Activated T-cell treated with anti-CD3 and anti-CD28 coated beads, Interleukin-2, amount 50 U/mL, for 72 hours (primary cell): ENCODE measurements around the gene TBATA. TPM values are rescaled to one million over a fixed set of nuclear protein-coding genes. Genes with fewer than 3 reads are reported as not detected.

Source experiments
- ATAC-seq, 2 donors: fragments of 150-1000 bp; cut with Tn5 transposase; replicated peaks in 1 of 2; 2 replicates each; pipeline ENCODE4 v1.10.0; 2021; ENCODE audit warnings: moderate library complexity in 2 of 2, mild to moderate bottlenecking in 1 of 2
- DNase-seq, 2 donors: peaks; one replicate each; pipeline ENCODE4 v3.0.0; 2021 to 2022; ENCODE audit warnings: mixed read lengths in 1 of 2
- H3K27ac Mint-ChIP-seq: one replicate; pipeline ENCODE4 v1.8.0; 2022; ENCODE audit warnings: mild to moderate bottlenecking, moderate library complexity, mixed read lengths
- H3K27me3 Mint-ChIP-seq: one replicate; pipeline ENCODE4 v1.8.0; 2022; ENCODE audit warnings: low read depth, mixed read lengths
- H3K36me3 Mint-ChIP-seq, 2 donors: one replicate each; pipeline ENCODE4 v1.8.0; 2022; ENCODE audit warnings: mixed read lengths in 2 of 2, mild to moderate bottlenecking in 1 of 2; ENCODE audit not compliant: insufficient read depth in 2 of 2
- H3K4me1 Mint-ChIP-seq: one replicate; pipeline ENCODE4 v1.8.0; 2022; ENCODE audit warnings: low read depth, mixed read lengths
- H3K4me3 Mint-ChIP-seq, 2 donors: one replicate each; pipeline ENCODE4 v1.8.0; 2022; ENCODE audit warnings: mild to moderate bottlenecking in 2 of 2, mixed read lengths in 2 of 2, moderate library complexity in 2 of 2
- H3K9me3 Mint-ChIP-seq, 2 donors: one replicate each; pipeline ENCODE4 v1.8.0; 2022; ENCODE audit warnings: mixed read lengths in 2 of 2
- total RNA-seq, 2 donors: library from RNA; stranded (reverse); gene quantifications; one replicate each; pipeline ENCODE4 v1.2.3, GENCODE V29; 2022

TBATA gene
- total RNA-seq, 2 donors from 2014 or later = not detected

DNA sequence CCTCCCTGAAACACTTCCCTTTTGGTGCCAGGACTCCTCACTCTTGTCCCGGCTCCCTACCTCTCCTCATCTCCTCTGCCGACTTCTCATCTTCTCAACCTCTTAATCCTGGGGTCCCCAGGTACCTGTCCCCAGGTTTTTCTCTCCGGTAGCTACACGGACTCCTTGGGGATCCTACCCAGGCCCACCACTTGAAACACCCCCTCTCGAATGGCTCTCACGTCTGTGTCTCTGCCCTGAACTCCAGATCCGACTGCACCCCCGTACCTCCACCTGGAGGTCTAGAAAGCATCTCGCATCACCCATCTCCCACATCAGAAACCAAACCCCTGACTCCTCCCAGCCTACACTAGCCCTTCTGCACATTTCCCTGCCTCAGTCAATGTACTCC, 4.8 kb downstream of the TBATA start:
- ATAC-seq (no peak), DNase-seq (no peak)
- H3K4me1 Mint-ChIP-seq = no peaks in the 10 kb centered on the region
- no peaks in the 10 kb centered on the region for H3K36me3 Mint-ChIP-seq
- no peak overlapping the region for H3K4me3 Mint-ChIP-seq
- H3K9me3 Mint-ChIP-seq = no peaks in the 10 kb centered on the region
- no peaks in the 10 kb centered on the region for H3K27me3 Mint-ChIP-seq
- H3K27ac Mint-ChIP-seq = no peak overlapping the region

DNA sequence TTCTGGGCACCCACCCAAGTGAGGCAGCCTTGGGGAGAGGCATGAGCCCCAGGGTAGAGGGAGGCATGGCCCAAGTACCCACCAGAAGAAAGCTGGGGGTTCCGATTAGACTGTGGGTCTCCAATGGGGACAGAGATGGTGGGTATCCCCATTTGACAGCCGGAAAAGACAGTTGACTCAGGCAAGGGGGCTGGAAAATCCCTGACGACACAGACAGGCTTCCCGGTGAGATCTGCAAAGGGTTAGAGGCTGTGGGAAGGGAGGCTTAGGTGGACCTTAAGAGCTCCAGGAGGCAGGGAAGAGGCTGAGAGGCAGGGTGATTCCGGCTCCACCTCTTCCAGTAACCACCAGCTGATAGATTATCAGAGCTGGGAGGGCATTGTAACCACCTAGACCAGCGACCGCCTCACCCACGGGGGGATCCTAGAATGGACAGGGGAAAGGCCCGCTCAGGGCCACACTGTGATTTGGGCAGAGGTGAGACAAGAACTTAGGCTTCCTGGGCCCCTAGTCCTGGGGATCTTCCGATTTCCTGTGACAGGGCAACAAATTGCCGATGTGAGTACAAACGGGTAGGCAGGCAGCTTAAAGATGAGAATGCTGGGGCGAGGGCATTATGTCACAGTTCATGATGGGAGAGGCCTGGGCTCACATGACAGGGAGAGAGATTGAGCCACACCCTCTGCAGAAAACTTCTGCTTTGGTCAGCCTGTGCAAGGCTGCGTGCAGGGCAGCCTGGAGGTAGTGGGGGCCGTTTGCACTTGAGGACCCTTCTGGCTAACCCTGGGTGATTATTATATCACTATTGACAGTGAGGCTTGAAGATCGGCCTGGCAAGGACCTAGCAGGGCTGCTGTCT, 5.4 kb downstream of the TBATA start:
- Mint-ChIP-seq H3K36me3 (no peaks in the 10 kb centered on the region), H3K27ac (no peak overlapping the region), H3K4me3 (no peak overlapping the region), H3K4me1 (no peaks in the 10 kb centered on the region), H3K27me3 (no peaks in the 10 kb centered on the region), H3K9me3 (no peaks in the 10 kb centered on the region)
- ATAC-seq = no peak
- DNase-seq = no peak

DNA sequence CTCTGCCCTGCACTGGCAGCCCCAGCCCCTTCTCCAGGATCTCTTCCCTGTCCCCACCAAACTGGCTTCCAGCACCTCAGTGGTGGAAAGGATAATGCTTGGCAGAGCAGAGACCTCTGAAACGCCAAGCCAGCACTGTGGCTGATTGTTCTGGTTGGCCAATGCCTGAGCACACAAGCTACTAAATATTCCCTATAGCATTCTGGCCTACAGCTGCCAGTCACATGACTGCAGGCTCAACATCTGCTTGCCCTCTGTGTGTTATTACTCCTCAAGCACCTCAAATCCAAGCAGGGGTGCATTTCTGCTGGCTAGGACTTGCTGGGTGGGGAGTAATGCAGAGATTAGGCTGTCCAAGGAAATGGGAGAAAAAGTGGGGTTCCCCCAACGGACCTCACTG, 6.1 kb downstream of the TBATA start:
- no peaks in the 10 kb centered on the region for H3K9me3 Mint-ChIP-seq
- no peak overlapping the region for H3K27ac Mint-ChIP-seq
- no peak overlapping the region for H3K4me3 Mint-ChIP-seq
- DNase-seq (no peak), ATAC-seq (no peak)
- no peaks in the 10 kb centered on the region for H3K27me3 Mint-ChIP-seq
- no peaks in the 10 kb centered on the region for H3K36me3 Mint-ChIP-seq
- H3K4me1 Mint-ChIP-seq = no peaks in the 10 kb centered on the region

DNA sequence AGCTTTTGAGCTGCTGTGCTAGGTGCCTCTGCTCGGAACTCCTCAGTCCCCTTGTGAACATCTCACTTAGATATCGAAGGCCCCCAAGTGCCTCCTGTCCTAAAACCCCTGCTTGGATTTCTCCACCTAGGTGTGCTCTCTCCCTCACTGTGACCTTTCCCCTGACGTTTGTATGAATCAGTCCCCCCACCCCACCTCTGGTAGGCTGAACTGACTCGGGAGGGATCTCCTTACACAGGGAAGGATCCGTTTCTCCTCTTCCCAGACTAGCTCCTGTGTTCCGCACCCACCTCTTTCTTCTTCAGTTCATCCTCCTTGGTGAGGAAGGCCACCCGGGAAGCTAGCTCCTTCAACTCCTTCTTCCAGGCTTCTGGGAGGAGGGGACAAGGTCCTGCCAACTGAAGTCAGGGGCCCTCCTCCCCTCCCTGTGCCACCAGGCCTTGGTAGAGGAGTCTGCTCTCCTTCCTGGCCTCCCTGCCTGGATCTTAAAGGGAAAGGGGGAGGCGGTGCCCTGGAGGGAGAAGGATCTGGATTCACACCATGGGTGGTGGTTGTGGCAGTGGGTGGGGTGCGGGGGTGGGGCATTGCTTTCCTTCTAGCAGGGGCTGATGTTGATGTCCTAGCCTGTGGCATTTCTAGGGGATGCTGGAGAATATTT, 6.8 kb downstream of the TBATA start:
- ATAC-seq (no peak), DNase-seq (no peak)
- H3K4me3 Mint-ChIP-seq = no peak overlapping the region
- no peaks in the 10 kb centered on the region for H3K4me1 Mint-ChIP-seq
- no peaks in the 10 kb centered on the region for H3K9me3 Mint-ChIP-seq
- H3K27me3 Mint-ChIP-seq = no peaks in the 10 kb centered on the region
- no peak overlapping the region for H3K27ac Mint-ChIP-seq
- no peaks in the 10 kb centered on the region for H3K36me3 Mint-ChIP-seq

DNA sequence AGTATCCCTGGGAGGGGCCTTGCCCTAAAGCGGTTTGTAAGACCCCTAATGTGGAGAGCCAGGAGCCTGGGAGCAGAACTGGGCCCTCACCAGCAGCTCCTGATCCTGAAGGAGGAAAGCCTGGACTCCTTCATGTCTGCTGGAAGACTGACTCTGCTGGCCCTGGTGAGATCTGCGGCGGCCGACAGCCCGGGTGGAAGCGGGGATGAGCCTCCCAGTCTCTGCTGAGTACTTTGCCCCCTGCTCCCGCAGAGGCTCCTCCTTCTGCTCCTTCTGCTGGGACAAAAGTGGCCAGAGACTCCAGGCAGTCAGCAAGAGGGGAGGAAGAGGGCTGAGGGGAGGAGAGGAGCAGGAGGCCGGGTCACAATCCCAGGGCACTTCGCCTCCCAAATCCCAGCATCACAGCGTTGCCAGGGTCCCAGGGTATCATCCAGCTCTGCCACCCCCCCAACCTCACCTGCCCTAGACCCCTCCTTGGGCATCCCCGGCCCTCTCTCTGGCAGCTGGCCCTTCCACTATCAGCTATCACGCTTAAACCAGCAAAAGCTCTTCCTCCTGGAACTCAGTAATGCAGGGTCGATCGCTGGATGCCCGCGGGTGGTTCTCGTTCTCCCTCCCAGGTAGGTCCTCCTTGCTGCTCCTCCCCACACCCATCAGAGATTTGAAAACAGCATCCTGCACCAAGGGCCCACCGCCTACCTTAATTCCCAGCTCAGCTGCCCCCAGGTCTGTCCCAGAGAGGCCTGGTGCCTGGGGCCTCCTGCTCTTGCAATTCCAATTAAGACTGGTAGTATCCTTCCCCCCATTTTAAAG, 7.9 kb downstream of the TBATA start:
- Mint-ChIP-seq H3K36me3 (no peaks in the 10 kb centered on the region), H3K4me3 (no peak overlapping the region), H3K4me1 (no peaks in the 10 kb centered on the region), H3K27ac (no peak overlapping the region), H3K9me3 (no peaks in the 10 kb centered on the region), H3K27me3 (no peaks in the 10 kb centered on the region)
- DNase-seq = no peak
- no peak for ATAC-seq

DNA sequence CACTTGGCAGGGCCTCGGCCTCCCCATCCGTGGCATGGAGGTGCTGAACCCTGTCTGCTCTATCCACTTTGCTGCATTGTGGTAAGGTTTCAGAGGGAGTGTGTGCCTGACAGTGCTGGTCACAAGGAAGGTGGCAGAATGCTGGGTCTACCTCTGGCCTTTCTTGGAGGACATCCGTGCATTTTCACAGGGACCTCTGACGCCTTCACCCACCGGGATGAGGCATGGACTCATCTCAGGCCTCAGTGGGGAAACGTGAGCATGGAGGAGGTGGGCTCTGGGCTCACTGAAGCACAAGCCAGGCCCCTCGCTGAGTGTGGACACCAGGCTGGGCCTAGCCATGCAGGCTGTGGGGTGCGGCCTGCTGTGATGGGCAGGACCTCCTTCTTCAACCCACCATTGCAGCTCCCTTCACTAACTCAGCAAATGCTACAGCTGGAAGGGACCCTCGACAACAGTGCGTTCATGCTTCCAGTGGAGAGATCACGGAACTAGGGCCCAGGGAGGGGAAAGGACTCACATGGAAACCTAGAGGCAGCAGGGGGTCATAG, 8.6 kb downstream of the TBATA start:
- Mint-ChIP-seq H3K36me3 (no peaks in the 10 kb centered on the region), H3K4me1 (no peaks in the 10 kb centered on the region), H3K4me3 (no peak overlapping the region), H3K27me3 (no peaks in the 10 kb centered on the region), H3K9me3 (no peaks in the 10 kb centered on the region), H3K27ac (no peak overlapping the region)
- no peak for DNase-seq
- ATAC-seq = no peak

DNA sequence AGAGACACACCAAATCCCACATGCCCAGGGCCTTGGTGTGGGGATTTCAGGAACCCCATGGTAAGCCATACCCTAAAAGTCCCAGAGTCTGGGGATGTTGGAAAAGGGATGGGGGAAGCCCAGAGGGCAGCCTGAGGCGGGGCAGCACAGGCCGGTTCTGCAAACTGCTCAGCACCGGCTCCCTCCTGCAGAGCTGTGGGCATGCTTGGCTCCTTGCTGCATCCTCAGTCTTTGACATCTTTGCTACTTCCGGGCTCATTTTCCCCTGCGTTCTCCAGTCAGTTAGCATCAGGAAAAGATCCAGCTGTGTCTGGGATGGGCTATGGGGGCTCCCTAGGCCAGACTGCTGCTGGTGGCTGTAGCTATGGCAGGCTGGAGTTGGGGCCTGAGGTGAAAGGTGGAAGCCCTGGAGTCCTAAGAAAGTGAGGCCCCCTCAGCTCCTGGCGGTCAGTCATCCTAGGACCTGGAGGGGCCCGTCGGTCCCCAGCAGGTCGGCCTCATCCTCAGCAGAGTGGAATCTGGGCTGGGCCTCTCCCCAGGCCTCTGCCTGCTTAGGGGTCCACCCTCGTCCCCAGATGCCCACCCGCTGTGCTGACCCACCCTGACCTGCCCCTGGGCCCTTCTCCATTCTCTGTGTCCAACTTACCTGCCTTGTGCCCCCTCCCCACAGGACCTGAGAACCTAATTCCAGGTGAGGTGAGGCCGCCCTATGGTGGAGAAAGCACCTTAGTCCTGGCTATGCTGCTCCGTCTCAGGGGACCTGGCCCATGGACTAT, 9.3 kb downstream of the TBATA start:
- Mint-ChIP-seq H3K27ac (no peak overlapping the region), H3K27me3 (no peaks in the 10 kb centered on the region), H3K9me3 (no peaks in the 10 kb centered on the region), H3K36me3 (no peaks in the 10 kb centered on the region), H3K4me1 (no peaks in the 10 kb centered on the region), H3K4me3 (no peak overlapping the region)
- ATAC-seq = no peak
- DNase-seq = no peak

DNA sequence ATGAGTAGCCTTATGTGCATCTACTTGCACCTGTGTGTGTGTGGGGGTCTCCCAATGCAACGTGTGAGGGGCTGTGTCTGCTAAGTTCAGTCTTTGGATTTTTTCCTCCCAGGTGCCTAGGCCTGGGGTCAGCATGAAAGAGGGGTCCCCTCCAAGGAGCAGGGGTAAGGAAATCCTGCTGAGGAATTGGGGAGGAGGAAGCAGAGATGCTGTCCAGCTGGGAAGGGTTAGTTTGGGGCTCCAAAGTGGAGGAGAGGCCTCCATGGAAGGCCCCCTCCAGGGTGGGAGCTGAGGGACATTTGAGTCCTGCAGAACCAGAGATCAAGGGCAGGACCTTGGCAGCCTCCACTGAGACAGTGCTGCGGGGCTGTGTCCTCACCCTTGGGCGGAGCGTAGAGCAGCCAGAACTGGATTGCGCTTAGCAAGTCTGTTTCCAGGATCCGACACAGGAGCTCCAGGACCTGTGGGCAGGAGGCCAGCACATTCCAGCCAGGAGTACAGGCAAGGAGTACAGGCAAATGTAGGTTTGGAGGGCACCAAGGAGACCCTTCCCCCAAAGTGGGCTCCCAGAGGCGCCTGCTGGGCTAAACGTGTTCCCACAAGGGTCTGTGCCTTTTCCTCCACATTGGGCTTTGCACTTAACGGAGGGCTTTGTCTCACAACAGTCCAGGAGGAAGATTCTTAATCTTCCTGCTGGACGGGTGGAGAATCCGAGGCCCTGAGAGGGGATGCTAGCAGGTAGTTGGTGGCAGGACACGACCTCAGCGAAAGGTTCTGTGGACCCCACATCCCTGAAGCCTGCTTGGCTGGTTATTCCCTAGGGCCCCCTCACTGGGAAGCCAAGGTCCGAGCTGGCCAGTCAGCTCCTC, 10.1 kb downstream of the TBATA start:
- DNase-seq (no peak), ATAC-seq (no peak)
- Mint-ChIP-seq H3K36me3 (no peaks in the 10 kb centered on the region), H3K9me3 (no peaks in the 10 kb centered on the region), H3K4me1 (no peaks in the 10 kb centered on the region), H3K4me3 (no peak overlapping the region), H3K27me3 (no peaks in the 10 kb centered on the region), H3K27ac (no peak overlapping the region)

DNA sequence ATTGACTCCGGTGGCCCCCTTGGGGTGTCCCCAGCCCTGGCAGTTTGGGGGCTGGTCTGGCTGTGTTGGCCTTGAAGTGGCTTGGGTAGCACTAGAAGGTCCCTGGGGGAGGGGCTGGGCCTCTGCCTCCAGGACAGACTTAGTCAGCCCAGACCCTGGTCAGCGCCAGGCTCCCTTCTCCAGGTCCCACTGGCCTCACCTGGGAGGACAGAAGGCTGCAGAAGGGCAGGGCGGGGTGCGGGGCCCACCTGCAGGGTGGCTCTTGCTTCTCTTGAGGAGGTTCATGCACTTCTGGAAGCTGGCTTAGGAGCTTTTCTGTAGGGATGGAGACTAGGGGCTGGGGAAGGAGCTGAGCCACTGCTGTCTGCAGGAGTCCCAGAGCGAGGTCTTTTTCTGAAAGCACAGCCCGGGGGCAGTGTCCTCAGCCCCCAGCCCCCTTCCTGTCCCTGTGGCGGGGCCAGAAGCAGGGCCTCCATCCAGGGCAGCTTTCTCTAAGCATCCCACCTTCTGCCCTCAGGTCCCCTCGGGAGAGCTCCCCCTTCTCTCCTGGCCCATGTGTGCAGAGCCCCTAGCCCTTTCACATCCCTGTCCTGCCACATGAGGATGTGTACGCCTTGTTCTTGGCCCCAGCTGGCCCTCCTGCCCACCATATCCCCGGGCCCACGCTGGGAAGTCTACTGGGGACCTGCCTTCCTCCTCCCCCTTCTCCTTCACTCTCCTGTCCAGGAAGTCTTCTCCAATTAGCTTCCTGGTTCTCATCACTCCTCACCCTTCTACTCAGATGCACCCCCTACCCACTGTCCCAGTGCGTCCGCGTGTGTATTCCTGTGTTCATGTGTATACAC, 11.0 kb downstream of the TBATA start:
- Mint-ChIP-seq H3K27me3 (no peaks in the 10 kb centered on the region), H3K36me3 (no peaks in the 10 kb centered on the region), H3K27ac (no peak overlapping the region), H3K4me3 (no peak overlapping the region), H3K4me1 (no peaks in the 10 kb centered on the region), H3K9me3 (no peaks in the 10 kb centered on the region)
- DNase-seq (no peak), ATAC-seq (no peak)

DNA sequence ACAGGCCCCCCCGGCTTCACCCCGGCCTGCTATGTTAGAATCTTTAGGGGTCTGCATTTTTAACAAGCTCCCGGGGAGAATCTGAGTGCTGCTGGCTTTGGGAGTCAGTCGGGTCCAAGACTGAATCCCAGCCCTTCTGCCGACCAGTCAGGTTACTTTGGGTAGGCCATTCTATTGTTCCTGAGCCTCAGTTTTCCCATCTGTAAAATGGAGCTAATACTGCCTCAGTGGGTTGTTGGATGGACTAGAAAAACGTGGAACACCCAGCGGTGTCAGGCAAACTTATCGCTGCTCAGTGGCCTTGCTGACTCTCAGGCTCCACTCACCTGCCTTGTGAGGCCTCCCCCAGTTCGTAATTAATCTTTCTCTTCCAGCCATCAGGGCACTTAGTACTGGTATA, 11.7 kb downstream of the TBATA start:
- ATAC-seq = no peak
- no peak for DNase-seq
- H3K9me3 Mint-ChIP-seq = no peaks in the 10 kb centered on the region
- no peak overlapping the region for H3K27ac Mint-ChIP-seq
- no peaks in the 10 kb centered on the region for H3K36me3 Mint-ChIP-seq
- no peak overlapping the region for H3K4me3 Mint-ChIP-seq
- H3K27me3 Mint-ChIP-seq = no peaks in the 10 kb centered on the region
- H3K4me1 Mint-ChIP-seq = no peaks in the 10 kb centered on the region

DNA sequence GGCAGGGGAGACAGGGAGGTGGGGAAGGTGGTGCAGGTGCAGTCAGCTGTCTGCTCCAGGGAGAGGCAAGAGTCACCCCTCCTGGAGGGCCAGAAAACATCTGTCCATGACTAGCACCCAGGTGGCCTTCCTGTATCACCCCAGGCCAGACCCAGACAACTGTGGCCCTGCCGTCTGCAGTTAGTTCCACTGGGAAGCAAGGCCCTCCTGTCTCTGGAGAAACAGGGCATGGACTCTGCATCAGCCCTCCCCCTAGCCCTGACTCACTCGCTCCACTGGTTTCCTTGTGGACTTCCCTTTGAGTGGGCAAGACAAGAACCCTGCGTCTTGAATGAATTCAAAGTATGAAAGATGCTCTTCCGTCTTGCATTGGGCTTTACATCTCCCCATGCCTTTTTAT, 12.6 kb downstream of the TBATA start:
- no peak overlapping the region for H3K4me3 Mint-ChIP-seq
- no peaks in the 10 kb centered on the region for H3K9me3 Mint-ChIP-seq
- DNase-seq = no peak
- H3K27me3 Mint-ChIP-seq = no peaks in the 10 kb centered on the region
- no peak overlapping the region for H3K27ac Mint-ChIP-seq
- H3K4me1 Mint-ChIP-seq = no peaks in the 10 kb centered on the region
- H3K36me3 Mint-ChIP-seq = no peaks in the 10 kb centered on the region
- no peak for ATAC-seq
